HG03457 (cell line): ENCODE measurements around the gene NRBF2.
A peak's percentile ranks its signal among the peaks of the same experiment; 100 is the strongest.

Experiments
- ATAC-seq: cut with Tn5 transposase; IDR thresholded peaks from one replicate; pipeline ENCODE4 v1.9.1; 2021; ENCODE audit warnings: moderate number of reproducible peaks; ENCODE audit not compliant: unreplicated experiment

Gene NRBF2

DNA sequence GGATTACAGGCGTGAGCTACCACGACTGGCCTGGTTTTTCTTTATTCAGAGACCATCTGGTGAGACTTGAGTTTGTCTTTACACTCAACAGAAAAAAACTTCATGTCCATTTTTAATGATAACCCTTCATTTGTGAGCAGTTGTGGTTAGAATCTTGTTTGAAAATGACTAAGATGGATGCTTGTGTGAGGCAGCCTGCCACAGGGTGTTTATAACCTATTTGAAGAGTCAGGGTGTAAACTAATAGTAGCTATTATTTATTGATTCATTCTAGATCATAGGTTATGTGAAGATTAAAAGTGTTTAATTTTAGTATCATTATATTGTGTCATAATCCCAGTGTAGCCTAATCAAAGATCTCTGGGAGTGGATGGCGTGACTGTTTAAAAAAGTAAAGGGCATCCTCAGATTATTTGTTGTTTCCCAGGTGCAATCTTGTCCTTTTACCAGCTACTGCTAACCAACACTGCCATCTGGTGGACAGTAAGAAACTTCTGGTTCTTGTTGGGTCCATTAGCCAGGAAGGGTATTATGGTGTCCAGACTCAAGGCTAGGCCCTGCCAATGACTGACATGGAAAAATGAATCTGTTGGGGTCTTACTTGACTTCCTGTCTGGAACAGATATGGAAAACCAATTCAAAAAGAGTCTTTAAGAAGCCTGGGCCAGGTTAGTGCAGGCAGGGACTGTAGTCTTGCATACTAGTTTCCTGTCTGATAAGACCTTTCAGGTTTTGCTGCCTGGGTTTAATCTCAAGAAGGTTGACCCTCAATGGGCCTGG lies 24.9 kb downstream of the NRBF2 start:
- ATAC-seq: no peak

DNA sequence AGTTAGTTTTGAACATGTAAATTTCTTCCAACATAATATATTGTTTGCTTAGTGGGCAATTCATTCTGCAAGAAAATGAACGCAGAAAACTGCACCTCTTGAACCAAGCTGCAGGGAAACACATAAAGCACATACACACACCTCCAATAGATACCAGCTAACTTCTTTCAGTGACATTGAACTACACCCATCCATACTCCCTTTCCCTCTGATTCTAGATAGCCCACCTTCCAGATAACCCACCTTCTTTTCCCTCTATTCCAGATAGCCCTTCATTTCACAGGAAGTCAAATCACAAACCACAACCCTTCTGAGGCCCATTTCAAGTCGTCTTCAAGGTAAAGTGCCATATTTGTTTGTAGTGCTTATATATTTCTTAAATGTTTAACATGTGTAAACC lies 28.5 kb downstream of the NRBF2 start:
- ATAC-seq: no peak

DNA sequence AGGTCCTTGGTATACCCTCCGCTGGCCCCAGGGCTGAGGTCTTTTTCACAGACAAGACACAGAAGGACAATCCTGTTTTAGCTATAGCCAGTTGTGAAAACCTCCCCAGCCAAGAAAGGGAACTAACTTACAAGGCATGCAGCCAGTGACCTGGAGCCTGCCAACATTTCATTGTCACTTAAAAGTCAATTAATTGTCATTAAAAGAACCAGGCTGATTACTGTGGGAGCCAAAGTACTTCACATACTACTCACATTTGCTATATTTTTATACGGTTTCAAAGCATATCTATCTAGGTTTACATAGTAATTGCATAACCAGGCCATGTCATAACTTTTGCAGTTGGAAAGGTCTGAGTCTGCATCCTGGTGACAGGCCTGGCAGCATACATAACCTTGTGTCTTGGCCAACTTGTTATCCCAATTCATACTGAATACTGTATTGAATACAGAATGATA lies 31.1 kb downstream of the NRBF2 start:
- no peak for ATAC-seq

- ATAC-seq: no peak
Measured at GRCh38 chr10:63165249-63165648, 32.1 kb downstream of the NRBF2 start.

DNA sequence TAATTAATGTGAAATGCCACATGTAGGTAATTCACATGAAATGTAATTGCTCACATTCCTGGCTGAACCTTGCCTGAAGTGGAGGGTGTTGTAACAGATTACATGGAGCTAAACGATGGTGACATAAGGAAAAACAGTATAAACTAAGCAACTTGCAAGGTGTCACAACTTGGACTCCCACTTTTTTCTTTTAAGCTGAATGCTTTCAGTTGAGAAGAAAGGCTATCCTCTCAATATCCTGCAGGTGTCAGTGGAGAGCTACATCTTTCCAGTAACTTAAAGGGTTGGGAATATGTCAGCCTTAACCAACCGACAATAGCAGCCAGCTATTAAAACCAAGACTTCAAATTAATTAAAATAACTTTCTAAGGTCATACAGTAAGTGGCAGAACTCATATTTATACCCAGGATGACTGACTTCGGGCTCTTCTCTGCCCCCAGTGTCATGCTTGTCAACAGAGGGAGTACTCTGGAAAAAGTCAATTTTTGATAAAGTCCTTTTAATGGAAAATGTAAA lies 33.7 kb downstream of the NRBF2 start:
- ATAC-seq: no peak

GRCh38 chr10:63168821-63169462 lies 35.8 kb downstream of the NRBF2 start:
- no peak for ATAC-seq

GRCh38 chr10:63169624-63170023 lies 36.5 kb downstream of the NRBF2 start:
- no peak for ATAC-seq

DNA sequence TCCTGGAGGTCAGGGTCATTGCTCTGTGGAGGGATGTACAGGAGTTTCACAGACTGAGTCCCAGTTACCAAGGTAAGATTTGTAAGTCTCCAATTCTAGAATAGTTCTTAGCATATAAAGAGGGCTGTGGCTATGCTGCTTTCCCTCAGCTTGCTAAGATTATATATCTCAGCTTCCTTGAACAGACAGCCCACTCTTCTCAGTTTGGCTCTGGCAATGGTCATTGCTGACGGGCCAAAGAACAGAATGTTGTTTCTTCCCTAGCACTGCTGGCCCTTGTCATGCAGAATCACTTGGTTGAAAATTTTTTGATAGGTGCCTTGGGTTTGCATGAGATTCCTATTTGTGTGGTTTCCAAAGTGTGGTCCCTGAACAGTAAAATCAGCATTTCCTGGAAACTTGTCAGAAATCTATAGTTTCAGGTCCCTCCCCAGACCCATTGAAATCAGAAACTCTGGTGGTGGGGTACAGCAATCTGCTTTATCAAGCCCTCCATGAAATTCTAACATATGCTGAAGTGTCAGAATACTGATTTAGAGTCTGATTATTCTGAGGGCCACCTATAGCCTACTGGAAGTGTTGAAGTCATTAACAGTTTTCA lies 38.2 kb downstream of the NRBF2 start:
- ATAC-seq: no peak

DNA sequence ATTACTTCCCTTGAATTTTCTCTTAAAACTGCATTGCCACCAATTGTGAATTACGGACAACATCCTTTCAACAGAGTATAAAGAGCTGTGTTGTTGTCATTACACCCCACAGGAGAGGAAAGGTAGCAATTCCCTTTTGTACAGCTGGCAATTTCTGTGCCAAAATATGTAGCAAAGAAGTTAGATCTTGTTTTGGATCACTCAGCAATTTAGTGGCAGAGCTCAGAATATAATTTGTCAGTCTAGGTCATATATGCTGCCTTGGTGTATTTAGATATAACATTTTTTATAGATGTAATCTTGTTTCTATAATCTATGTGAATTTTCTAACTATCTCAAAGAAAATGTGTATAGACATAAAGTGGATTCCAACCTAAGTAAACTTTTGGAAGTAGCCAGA lies 38.8 kb downstream of the NRBF2 start:
- ATAC-seq: no peak

DNA sequence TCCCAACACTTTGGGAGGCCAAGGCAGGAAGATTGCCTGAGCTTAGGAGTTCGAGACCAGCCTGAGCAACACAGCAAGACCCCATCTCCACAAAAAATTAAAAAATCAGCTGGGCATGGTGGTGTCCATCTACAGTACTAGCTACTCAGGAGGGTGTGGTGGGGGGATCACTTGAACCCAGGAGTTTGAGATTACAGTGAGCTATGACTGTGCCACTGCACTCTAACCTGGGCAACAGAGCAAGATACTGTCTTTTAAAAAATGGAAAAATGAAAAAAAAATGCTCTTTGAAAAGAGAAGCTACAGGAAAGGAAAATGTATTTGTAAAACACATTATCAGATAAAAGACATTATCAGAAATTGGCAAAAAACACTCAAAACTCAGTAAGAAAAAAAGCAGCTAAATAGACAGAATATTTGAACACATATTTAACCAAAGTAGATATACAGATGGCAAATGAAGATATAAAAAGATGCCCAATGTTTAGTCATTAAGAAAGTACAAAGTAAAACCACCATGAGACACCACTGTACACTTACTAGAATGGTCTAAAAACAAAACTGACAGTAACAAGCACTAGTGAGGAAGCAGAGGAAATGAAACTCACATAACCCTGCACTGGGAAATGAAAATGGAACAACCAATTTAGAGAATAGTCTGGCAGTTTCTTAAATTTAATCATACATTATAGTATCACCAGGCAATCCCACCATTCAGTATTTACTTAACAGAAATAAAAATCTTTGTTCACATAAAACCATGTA lies 40.5 kb downstream of the NRBF2 start:
- peak; percentile 96 for ATAC-seq

GRCh38 chr10:63175534-63175933 lies 42.4 kb downstream of the NRBF2 start:
- ATAC-seq: no peak

GRCh38 chr10:63192826-63193225 lies 59.7 kb downstream of the NRBF2 start:
- no peak for ATAC-seq

GRCh38 chr10:63197344-63198092 lies 64.4 kb downstream of the NRBF2 start:
- no peak for ATAC-seq

DNA sequence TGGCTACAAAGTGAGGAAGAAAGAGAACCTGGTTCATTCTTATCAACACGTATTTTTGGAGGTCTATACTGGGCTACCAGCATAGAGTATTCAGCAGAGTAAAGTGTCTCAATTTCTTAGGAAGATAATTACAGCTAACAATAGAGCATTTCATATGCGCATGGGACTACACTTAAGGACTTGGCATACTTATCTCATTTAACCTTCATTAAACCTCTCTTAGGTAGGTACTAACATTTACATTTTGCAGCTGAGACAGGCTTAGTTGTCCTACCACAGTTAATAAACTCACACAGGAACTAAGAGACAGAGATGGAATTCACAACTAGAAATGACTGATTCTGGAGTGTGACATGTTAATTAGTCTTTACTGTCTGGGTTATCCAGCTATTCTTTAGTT lies 66.6 kb downstream of the NRBF2 start:
- no peak for ATAC-seq

DNA sequence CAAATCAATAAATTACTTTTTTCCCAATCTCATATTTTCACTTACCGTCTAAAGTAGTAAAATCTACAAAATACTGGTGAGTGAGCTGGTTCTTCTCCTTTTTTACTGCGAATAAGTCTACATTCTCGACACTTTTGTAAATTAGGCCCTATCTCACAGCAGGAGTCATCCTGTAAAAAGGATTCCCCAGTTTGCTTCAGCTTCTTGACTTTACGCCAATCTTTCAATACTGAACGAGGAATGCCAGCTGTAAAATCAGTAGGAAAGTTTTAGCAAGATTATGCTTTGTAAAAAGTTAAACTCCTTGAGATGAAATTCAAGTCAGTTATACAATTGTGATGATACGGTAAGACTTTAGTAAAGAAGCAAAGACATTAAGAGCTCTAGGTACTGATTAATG lies 67.3 kb downstream of the NRBF2 start:
- no peak for ATAC-seq

GRCh38 chr10:63201118-63201517 lies 68.0 kb downstream of the NRBF2 start:
- no peak for ATAC-seq
